ENCODE results near the gene SELENOO.
A peak's percentile ranks its signal among the peaks of the same experiment; 100 is the strongest.

SELENOO gene

DNA sequence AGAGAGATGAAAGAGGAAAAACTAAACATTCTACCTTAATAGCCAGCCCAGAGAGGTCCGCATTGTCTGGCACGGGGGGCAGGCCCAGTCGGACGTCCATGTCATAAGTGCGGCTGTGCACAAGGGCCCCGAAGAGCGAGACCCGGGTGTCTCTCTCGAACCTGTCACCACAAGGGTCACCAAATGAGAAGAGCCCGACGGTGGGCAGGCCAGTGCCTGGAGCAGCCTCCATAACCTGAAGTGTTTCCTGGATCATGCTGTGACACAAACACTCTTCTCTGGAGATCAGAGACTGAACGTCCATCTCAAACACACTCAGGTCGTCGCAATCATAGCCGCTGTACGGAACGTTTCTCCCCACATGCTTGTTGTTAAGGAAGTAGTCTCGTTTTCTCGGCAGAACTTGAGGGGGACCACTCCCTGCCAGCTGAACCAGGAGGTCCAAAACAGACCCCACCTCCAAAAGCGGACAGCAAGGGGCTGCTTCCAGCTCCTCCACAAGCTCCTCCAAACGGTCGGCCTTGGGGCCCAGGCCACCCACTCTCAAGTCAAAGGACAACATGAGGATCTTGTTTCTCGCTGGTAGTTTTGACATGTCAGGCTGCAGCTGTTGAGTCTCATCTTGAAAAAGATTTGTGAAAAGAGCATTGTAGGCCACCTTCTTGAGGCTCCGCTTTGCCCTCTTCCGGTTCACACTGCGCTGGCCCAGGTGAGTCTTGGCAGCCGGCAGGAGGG is 43.0 kb downstream of the SELENOO start:
- no peak for DNase-seq

DNA sequence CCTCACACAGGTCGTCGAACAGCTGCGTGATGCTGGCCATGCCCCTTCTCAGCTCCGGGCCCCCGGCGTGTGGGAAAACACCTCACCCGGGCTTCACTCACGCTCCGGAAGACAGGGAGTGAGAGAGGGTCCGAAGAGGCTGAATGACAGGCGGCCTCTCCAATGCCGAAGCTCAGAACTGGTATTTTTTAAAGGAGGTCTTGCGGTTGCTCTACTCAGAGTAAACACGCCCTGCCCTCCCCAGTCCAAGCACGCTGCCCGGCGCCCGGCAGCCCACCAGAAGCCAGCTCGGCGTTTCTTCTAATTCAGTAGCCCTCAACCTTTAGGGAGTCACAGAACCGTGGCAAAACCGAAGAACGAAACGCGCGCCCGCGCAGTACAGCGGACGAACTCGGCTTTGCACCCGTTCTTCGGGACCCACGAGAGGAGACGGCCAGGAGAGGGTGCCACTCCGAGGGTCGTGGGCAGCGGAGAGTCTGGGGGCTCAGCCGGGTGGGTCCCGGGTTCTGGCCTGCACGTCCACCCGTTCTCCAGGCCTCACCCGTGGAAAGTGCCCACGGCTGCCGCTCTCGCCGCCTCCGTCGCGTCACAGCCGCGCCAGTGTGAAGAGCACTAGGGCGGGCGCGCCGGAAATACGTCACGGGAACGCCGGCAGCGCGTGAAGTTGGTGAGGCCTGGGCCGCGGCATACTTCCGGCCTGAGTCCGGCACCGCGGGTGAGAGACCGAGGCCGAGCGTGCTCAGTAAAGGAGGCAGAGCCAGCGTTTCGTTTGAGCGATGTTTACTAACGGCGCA is 43.8 kb downstream of the SELENOO start, which contains the start of gene TUBGCP6:
TUBGCP6 (minus strand) TSS at position 604 of the 794 bp plus-strand sequence; CDS start at position 40, 564 bp downstream.
- peak; percentile 79 for DNase-seq

DNA sequence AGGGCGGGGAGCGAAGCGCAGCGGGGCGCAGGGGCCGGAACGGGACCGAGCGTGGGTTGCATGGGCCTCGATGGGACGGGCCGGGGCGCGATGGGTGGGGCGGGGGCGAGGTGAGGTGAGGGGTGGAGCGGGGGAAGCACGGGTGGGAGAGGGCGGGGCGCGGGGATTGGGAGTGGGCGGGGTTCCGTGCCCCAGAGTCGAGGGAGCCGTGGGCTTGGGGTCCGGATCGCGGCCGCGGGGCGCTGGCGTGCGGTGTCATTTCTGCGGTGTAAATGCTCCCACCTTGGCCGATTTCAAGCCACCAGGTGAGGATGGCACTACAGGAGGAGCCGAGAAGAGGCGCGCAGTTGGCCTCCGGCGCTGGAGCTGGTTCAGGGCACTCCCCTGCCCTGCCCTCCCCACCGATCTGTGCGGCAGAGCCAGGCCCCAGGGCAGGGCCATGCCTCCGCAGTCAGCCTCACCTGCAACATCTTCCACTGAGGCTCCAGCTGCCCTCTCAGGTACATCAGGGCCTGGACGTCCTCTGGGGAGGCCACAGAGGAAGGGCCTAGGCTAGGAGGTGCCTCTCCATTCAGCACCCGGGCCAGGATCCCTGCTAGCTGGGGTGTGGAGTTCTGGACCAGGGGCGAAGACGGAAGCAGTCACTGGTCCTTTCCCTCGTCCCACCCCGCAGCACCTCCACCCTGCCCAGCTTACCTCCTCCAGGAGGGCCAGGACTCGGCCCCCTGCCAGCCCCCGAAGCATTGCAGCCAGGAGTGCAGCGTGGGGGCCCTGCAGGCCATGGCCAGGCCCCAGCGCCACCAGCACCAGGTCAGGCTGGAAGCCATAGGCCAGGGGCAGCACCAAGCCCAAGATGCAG is 44.6 kb downstream of the SELENOO start:
- DNase-seq: no peak

DNA sequence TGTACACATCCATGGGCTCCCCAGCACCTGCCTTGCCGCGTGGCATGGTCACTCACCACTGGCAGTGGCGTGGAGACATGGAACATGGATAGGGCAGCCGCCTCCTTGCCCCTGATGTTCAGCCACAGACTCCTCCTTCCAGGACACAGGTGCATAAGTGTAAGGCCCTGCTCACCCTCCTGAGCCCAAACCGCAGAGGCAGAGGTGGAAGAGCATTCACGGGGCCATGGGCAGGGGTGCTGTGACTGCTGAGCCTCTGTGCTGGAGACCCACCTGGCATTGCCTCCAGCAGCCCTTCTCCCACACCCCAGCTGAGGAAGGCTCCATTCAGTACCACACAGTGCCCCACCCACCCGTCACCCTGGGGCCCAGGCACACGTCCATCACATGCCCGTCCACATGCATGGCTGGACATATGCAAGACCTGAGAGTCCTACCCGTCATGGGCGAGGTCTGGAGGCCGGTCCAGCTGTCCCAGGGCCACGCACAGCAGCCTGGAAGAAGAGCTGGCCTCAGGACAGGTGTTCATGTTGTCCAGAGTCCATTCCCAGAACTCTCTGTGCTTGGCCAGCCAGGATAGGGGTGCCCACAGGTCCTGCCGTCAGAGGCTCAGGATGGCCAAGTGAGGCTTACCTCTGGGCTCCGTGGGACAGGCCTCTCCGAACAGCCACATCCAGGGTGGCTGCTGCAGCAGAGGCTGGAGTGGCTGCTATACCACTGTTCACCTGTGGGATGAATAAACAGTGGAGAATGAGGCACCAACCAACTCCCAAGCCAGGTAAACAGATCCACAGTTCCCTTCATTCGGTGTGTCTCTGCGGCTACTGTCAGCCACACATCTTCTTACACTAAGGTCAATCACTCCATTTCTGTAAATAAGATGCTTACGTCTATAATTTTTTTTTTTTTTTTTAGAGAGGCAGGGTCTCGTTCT is 45.7 kb downstream of the SELENOO start:
- no peak for DNase-seq

DNA sequence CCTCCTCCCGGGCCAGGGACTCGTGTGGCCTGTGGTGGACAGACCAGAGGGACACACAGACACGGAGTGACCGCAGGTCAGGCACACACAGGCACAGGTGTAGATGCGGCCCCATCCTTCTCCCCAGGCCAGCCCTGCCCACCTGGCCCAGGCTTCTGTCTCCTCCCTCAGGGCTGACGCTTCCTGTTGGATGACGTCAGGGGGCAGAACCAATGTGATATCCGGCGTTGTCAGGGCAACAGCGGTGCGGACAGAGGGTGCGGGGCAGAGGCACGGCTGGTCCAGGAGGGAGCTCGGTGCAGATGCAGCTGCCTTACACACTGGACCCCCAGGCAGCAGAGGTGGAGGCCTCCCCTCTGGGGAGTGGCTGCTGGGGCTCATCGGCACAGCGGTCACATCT is 46.9 kb downstream of the SELENOO start:
- peak; percentile 64 for DNase-seq

DNA sequence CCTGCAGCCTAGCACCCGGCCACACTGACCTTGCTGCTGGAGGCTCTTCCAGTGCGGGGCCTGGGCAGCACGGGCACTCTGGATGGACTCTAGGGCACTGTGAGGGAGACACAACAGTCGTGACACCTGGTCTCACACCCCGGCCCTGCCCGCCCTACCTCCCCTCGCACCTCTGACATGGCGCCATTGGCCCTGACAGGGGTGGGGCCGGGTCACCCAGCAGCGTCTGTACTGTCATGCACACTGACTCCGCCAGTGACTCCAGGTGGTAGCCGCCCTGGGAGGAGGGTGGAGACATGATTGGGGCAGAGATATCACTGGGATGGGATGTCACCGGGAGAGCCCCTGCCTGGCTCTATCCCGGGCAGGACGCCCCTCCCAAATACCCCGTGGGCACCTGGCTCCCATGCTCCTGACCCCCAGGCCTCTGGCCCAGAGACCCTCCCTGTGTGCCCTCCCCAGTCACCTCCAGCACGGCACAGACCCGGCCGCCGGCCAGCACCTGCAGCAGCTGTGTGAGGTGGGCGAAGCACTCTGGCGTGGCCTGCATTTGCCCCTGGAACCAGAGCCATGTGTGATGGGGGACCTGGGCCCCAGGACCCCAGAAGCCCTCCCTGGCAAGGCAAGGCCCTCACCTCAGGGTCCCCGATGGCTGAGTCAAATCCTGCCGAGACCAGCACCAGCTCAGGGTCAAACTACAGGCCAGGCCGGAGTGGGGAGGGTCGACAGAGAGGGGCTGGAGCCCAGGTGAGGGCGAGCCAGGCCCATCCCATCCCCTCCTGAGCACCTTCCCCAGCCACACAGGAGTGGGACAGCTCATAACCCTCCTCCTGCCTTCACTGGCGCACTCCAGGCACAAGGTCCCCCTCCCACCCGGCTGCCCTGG is 47.6 kb downstream of the SELENOO start:
- DNase-seq: no peak

DNA sequence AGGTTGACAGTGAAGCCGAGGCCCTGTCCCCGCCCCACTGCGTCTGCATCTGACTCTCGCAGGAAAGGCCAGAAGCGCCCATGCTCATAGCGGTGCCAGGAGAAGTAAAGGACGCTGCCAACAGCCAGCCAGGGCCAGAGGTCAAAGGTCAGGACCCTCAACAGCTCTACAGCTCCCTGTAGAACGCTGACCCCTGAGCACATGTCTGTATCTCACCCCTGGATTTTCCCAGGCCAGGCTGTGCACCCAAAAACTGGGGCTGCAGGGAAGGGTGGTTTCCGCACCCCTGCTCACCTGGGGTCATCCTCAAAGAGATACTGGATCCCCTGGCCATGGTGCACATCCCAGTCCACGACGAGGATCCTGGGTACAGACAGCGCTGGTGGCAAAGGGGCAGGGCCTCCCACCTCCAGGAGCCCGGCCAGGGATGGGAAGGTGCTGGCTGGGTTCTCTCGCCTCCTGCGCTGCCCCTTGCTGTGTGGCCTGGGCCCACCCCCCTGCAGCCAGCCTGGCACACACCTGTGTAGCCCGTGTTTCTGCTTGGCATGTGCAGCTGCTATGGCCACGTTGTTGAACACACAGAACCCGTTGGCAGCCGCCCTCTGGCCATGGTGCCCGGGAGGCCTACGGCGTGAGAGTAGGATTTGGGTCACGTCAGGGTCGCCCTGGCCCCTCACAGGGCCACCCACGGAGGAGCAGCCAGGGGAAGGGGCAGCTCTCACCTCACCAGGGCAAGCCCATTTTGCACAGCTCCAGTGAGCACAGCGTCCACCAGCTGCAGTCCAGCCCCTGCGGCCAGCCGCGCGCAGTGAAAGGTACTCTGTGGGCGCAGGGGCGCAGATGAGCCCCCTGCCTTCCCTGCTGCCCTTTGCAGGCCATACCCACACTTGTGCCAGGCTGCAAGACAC is 48.8 kb downstream of the SELENOO start:
- no peak for DNase-seq

DNA sequence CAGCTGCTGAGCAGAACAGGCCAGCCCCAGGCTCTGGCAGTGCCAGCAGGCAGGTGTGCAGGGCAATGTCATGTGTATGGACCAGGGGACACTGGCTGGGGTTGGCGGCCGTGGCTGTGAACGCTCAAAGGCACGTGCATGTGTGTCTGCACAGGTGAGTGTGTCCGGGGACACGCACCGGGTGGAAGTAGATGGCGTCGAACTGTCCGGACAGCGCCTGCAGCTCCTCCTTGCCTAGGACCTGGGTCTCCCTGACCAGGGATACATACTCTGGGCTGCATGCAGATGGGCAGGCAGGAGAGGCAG is 49.4 kb downstream of the SELENOO start:
- DNase-seq: no peak

DNA sequence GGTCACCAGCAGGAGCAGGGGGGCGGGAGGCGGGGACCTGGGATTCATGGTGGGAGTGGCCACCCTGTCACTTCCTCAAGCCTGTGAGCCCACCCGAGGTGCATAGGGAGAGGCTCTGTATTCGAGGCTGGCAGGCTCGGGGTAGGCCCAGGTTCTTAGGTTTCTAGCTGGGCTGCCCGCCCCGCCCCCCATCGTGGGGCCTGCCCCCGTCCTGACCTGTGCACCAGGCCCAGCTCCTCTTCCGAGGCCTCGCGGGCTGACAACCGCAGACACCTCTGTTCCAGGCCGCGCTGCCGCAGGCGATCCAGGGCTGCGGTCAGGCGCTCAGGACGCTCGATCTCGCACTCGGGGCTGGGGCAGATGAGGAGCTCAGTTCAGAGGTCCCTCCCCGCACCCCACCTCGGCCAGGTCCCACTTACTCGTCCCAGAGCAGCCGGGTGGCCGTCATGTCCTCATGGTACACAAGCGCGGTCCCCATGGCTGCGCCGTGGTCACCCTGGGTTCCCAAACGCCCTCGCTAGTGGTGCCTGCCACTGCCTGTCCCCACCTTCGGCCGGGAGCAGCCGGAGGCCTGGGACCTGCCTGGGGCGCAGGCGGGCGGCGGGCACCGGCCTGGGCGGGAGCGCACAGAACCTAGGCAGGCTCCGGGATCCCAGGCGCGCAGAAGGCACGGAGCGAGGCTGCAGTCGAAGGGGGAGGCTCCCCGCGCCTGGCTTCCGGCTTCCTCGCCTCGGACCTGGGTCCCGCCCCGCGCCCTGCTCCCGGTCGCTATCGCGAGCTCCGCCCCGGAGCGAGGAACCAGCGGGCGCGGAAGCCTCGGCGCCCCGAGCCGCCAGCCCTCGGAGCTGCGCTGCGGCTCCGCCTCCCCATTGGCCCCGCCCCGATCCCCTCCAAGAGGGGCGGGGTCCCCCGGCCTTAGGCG is 50.0 kb downstream of the SELENOO start, which contains the start of gene HDAC10:
HDAC10 (minus strand) TSS at position 711 of the 922 bp plus-strand sequence; CDS start at position 478, 233 bp downstream.
- DNase-seq: peak; percentile 63

DNA sequence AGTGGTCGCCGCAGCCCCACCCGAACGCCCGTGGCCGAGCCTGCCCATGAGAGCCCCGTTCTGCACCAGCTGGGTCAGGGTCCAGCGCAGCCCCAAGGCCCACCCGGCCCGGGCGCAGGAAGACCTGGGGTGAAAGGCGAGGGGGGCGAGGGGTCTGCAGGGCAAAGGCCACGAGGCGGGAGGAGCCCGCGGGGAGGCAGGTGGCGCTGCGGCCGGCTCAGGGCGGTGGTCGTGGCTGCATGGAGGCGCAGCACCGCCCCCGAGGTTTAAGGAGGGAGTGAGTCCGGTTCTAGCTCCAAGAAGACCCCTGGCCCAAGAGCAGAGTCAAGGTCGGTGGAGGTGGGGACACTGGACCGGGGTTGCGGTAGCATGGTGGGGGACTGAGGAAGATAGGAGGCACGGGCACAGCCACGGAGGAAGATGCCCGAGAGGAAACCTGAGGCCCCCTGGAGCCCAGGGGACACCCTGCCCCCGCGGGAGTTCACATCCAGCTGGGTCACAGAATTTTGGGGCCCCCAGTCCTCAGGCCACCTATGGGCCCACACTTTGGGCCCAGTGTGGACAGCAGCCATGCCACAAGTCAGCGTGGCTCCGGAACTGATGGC is 50.8 kb downstream of the SELENOO start:
- DNase-seq: no peak

DNA sequence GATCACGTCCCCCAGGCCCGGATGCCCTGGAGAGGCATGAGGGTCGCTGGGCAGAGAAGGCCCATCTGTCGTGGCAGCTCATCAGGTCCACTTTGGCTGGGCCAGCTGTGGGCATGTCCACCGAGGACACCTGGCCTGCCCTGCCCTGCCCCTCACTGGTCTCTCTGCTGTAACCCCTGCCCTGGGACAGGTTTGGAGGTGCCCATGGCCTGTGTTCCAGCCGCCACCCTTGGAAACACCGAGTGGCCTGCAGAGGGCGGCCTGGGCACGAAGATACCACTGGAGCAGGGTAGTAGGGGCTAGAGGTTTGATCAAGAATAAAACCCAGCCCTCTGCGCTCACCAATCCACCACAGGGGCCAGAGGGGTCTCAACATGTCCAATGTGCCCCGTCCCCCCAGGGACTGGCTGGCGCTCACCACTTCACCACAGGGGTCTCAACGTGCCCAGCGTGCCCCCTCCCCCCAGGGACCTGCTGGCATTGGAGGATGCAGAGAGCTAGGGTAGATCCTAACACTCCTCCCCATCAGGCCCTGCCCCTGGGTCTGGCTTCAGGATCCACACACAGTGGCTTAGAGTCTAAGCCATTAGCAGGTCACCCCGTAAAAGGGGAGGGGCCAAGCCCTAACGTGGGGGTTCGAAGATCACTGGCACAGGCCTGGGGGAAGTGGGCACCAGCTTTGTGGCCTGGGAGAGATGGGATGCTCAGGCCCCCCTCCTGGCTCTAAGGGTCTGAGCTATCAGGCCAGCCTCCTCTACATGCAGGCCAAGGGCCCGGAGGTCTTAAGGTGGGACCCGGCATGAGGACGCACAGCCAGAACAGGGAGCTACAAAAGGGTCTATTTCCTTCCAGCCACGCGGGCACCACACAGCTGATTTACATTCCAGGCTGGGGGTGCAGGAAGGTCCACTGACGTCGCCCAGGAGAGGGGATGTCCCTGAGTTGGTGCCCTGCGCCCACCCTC is 51.6 kb downstream of the SELENOO start:
- DNase-seq: no peak

DNA sequence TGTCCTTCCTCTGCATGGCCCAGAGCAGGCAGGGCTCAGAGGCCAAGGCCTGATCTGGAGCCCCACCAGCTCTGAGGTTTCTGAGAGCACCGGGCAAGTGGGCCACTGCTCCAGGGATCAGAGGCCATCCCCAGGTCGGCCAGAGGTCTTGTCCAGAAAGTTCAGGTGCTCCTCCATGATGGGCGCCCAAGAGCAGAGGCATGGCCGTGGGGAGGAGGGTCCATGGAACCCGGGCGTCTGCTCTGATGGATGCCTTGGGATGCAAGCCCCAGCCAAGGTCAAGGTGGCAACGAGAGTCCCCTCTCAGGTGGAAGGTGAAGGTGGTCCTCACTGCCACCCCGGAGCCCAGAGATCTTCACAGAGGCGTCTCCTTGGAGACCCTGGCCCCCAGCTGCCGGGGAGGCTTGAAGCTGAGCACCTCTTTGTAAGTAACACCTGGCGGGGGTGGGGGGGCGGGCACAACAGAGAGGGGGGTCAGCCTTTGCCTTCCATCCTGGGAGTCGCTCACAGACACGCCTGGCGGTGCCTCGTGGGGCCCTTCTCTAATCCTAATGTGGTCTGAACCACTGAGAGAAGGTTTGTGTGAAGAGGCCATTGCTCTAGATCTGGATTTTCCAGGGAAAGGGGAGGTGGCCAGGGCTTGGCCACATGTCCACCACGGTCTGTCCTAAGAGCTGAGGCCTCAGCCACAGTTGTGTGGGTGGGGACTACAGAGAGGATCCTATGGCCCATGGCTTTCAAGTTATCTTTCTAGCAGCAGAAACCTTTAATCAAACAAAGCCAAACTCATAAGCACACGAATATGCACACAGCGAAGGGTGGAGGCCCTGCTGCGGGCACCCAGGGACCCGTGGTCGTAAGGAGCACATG is 52.5 kb downstream of the SELENOO start:
- DNase-seq: no peak

DNA sequence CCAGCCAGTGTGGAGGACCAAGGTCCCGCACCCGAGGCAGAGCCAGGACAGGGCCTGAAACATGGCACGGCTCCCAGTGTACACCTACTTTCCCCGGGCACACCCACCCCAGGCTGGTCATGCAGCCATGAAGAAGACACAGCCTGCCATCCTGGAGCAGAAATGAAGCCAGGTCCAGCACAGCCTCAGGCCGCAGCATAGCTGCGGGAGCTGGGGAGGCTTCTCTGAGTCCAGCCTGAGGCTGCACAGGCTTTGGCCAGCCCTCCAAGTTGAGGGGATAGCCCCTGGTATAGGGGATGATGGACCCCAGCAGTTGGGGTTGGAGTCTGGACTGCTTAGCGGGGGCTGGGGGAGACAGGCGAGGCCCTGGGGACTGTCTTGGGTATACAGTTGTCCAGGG is 53.1 kb downstream of the SELENOO start:
- DNase-seq: no peak

DNA sequence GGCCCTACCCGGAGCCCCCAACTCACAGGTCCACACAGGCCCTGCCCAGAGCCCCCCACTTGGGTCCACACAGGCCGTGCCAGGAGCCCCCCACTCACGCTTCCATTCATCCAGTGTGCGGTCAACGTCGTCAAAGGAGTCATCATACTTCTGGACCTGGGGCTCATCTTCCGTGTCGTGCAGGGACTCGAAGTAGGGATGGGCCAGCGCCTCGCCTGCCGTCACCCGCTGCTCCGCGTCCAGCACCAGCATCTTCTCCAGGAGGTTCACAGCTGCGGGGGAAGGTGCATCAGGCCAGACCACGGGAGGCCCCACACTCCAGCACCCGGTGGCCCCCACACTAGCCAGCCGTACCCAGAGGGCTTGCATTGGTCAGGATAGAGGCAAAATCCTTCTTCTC is 54.3 kb downstream of the SELENOO start:
- no peak for DNase-seq

DNA sequence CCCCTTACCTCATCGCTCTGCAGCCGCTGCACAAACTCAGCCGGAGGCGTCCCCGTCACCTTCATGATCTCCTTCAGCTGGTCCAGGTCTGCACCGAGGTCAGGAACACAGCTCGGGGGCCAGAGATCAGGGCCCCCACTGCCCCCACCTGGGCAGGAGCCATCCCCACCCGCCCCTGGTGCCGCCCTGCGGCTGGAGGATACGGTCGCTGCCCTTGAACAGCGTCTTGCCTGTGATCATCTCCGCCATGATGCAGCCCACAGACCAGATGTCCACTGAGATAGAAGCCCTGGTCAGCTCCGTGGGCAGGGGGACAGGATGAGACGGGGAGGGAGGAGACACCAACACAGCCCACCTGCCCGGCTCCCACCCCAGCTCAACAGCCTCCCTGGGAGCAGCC is 54.8 kb downstream of the SELENOO start:
- DNase-seq: no peak

DNA sequence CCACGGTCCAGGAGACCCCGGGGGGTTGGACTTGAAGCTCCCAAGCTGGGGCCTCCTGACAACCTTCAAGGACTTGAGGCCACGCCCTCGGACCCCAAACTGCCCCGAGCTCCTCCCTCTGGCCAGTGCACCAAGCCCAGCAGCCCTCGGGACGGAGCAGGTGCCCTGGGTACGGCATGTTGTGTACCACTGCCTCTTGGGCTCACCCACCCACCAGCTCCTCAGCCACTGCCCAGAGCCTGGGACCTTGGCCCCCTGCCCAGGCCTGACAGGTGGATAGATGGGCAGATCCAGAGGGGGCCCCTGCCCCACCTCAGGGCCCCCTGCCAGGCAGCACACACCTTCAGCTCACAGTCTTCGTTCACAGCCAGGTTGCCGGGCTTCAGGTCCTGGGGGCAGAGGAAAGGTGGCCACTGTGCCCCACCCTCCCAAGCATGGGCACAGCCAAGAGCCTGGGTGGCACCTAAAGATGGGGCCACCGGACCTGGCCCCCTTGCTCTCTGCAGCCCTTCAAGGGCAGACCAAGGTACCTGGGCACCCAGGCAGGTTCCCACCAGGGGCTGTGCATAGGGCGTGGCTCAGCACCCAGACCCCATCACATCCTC is 55.5 kb downstream of the SELENOO start:
- no peak for DNase-seq

Data from NCI-H2227 treated with DMSO at 0.1 percent for 48 hours (cell line).